ENCODE data around the gene PPP1R2C. TPM values are rescaled to one million over a fixed set of nuclear protein-coding genes. Genes with fewer than 3 reads are reported as not detected.

PPP1R2C gene
- total RNA-seq, 1 experiment from 2014 or later, result not detected

GRCh38 chrX:42804524-42804923 is 26.6 kb upstream of the PPP1R2C start:
- intact Hi-C loops (cut with micrococcal nuclease), result no loop called here
- Mint-ChIP-seq H3K27ac (ENCODE audit: low read depth, unreplicated experiment) (no peak overlapping the region), H3K27me3 (ENCODE audit: insufficient read depth, unreplicated experiment) (peaks cover 23% of the 10 kb centered on the region), H3K4me3 (ENCODE audit: unreplicated experiment) (no peak overlapping the region), H3K9me3 (ENCODE audit: unreplicated experiment) (no peaks in the 10 kb centered on the region), H3K4me1 (ENCODE audit: insufficient read depth, unreplicated experiment) (no peaks in the 10 kb centered on the region), H3K36me3 (ENCODE audit: insufficient read depth, unreplicated experiment) (no peaks in the 10 kb centered on the region)
- ChIA-PET CTCF (interaction anchor here (0.5 kb wide), 2 partner anchors 16 to 338 kb away, joined by 3 read pairs; no protein-coding TSS in a partner anchor), POLR2A (interaction anchor here (0.7 kb wide), 1 partner anchor 11 kb away, joined by 3 read pairs; no protein-coding TSS in a partner anchor)
- BruUV-seq (replicated peaks), result no TSS peak
- no peak for TF ChIP-seq CTCF (IDR thresholded peaks at IDR 0.05; ENCODE audit: unreplicated experiment)
- DNase-seq (ENCODE audit: unreplicated experiment), result no peak

GRCh38 chrX:42803320-42803719 is 25.4 kb upstream of the PPP1R2C start:
- H3K4me1 Mint-ChIP-seq (ENCODE audit: insufficient read depth, unreplicated experiment), result no peaks in the 10 kb centered on the region
- no TSS peak for BruUV-seq (replicated peaks)
- peaks cover 20% of the 10 kb centered on the region for H3K27me3 Mint-ChIP-seq (ENCODE audit: insufficient read depth, unreplicated experiment)
- DNase-seq (ENCODE audit: unreplicated experiment), result peak; percentile 2
- POLR2A ChIA-PET, result no interaction called here
- no peak for TF ChIP-seq CTCF (IDR thresholded peaks at IDR 0.05; ENCODE audit: unreplicated experiment)
- no peak overlapping the region for H3K27ac Mint-ChIP-seq (ENCODE audit: low read depth, unreplicated experiment)
- no peaks in the 10 kb centered on the region for H3K9me3 Mint-ChIP-seq (ENCODE audit: unreplicated experiment)
- H3K36me3 Mint-ChIP-seq (ENCODE audit: insufficient read depth, unreplicated experiment), result no peaks in the 10 kb centered on the region
- H3K4me3 Mint-ChIP-seq (ENCODE audit: unreplicated experiment), result no peak overlapping the region
- intact Hi-C loops (cut with micrococcal nuclease), result no loop called here
- CTCF ChIA-PET, result interaction anchor here (0.6 kb wide), 1 partner anchor 347 kb away, joined by 3 read pairs; no protein-coding TSS in a partner anchor

- H3K9me3 Mint-ChIP-seq (ENCODE audit: unreplicated experiment), result no peaks in the 10 kb centered on the region
- no peaks in the 10 kb centered on the region for H3K4me1 Mint-ChIP-seq (ENCODE audit: insufficient read depth, unreplicated experiment)
- peak; percentile 19 for DNase-seq (ENCODE audit: unreplicated experiment)
- BruUV-seq (replicated peaks), result no TSS peak
- ChIA-PET CTCF (no interaction called here), POLR2A (no interaction called here)
- no peak for TF ChIP-seq CTCF (IDR thresholded peaks at IDR 0.05; ENCODE audit: unreplicated experiment)
- H3K27ac Mint-ChIP-seq (ENCODE audit: low read depth, unreplicated experiment), result no peak overlapping the region
- H3K36me3 Mint-ChIP-seq (ENCODE audit: insufficient read depth, unreplicated experiment), result no peaks in the 10 kb centered on the region
- H3K4me3 Mint-ChIP-seq (ENCODE audit: unreplicated experiment), result no peak overlapping the region
- no peaks in the 10 kb centered on the region for H3K27me3 Mint-ChIP-seq (ENCODE audit: insufficient read depth, unreplicated experiment)
- intact Hi-C loops (cut with micrococcal nuclease), result no loop called here
These were observed 19.8 kb upstream of the PPP1R2C start for GRCh38 chrX:42797651-42798269.

GRCh38 chrX:42783451-42783850 is 5.5 kb upstream of the PPP1R2C start:
- no TSS peak for BruUV-seq (replicated peaks)
- Mint-ChIP-seq H3K27me3 (ENCODE audit: insufficient read depth, unreplicated experiment) (peaks cover 83% of the 10 kb centered on the region), H3K9me3 (ENCODE audit: unreplicated experiment) (peaks cover 7% of the 10 kb centered on the region), H3K27ac (ENCODE audit: low read depth, unreplicated experiment) (no peak overlapping the region), H3K4me1 (ENCODE audit: insufficient read depth, unreplicated experiment) (no peaks in the 10 kb centered on the region), H3K36me3 (ENCODE audit: insufficient read depth, unreplicated experiment) (no peaks in the 10 kb centered on the region), H3K4me3 (ENCODE audit: unreplicated experiment) (no peak overlapping the region)
- no peak for TF ChIP-seq CTCF (IDR thresholded peaks at IDR 0.05; ENCODE audit: unreplicated experiment)
- POLR2A ChIA-PET, result no interaction called here
- CTCF ChIA-PET, result interaction anchor here (0.5 kb wide), 1 partner anchor 203 kb away, joined by 3 read pairs; no protein-coding TSS in a partner anchor
- intact Hi-C loops (cut with micrococcal nuclease), result no loop called here
- DNase-seq (ENCODE audit: unreplicated experiment), result no peak
